ENCODE measurements around the gene F13B.
"Not testable (repeated sequence)": the region's sequence is repeated elsewhere in the genome, so short reads cannot be mapped to it uniquely, and the experiment has no call there.

Gene F13B

DNA sequence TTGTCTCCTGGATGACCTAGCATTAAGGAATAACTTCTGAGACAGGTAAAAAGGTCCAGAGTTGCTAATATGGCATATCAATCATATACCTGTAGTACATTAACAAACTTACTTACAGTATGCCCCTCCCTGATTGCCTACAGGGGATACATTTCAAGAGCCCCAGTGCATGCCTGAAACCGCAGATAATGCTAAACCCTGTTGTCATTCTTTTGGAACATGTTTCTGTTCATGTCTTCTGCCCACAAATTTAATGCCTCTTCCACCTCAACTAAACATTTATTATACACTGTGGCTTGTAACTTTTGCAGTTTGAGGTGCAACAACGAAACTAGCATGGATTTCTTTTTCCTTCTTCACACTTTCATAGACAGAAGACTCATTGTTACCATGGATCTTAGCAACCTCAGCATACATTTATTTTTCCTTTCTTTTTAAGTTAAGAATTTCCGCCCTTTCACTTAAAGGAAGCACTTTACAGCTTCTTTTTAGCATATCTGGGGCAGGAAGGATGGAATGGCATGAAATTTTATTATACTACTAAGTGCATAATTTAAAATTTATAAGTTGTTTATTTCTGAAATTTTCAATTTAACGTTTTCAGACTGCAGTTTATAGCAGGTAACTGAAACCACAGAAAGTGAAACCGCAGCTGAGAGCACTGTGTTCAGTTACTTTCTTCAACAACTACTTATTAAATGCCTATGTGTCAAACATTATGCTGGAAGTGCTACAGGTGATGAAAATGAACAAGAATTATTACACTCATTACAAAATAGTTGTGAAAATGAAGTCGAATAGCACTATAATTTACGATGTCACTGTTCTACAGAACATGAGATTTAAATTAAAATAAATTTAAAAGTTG lies 25.3 kb downstream of the F13B start:
- Histone ChIP-seq H3K4me3 (ENCODE audit: low read length) (no peak overlapping the region), H3K9ac (ENCODE audit: low read depth, low read length) (no peak overlapping the region), H3K4me1 (ENCODE audit: control insufficient read depth, insufficient read depth, low read length) (no peaks in the 10 kb centered on the region), H3K4me2 (ENCODE audit: low read length) (no peak overlapping the region), H3K9me3 (replicated peaks; ENCODE audit: low read length) (no peaks in the 10 kb centered on the region), H3K36me3 (ENCODE audit: insufficient read depth, low read length) (no peaks in the 10 kb centered on the region), H3K27me3 (ENCODE audit: control insufficient read depth, insufficient read depth, low read length) (no peaks in the 10 kb centered on the region)

DNA sequence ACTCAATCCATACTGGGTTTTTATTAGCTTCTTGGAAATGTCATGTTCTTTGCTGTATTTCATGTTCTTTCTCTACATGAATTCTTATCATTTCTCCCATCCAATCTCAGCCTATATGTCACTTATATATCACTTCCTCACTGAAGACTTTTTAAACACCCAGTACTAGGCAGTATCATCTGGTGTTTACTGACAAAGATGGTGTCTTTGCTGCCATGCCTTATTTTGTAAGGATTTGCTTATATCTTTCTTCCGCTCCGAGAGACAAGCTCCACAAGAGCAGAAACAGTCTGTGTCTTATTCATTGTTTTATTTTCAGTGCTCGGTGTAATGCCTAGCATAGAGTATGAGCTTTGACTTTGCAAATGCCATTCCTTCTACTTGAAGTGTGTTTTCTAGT lies 30.2 kb downstream of the F13B start:
- H3K36me3 ChIP-seq (ENCODE audit: insufficient read depth, low read length) = no peaks in the 10 kb centered on the region
- no peaks in the 10 kb centered on the region for H3K27me3 ChIP-seq (ENCODE audit: control insufficient read depth, insufficient read depth, low read length)
- H3K9ac ChIP-seq (ENCODE audit: low read depth, low read length) = no peak overlapping the region
- peaks cover 10% of the 10 kb centered on the region for H3K4me1 ChIP-seq (ENCODE audit: control insufficient read depth, insufficient read depth, low read length)
- H3K4me2 ChIP-seq (ENCODE audit: low read length) = no peak overlapping the region
- H3K9me3 ChIP-seq (replicated peaks; ENCODE audit: low read length) = no peaks in the 10 kb centered on the region
- H3K4me3 ChIP-seq (ENCODE audit: low read length) = no peak overlapping the region

DNA sequence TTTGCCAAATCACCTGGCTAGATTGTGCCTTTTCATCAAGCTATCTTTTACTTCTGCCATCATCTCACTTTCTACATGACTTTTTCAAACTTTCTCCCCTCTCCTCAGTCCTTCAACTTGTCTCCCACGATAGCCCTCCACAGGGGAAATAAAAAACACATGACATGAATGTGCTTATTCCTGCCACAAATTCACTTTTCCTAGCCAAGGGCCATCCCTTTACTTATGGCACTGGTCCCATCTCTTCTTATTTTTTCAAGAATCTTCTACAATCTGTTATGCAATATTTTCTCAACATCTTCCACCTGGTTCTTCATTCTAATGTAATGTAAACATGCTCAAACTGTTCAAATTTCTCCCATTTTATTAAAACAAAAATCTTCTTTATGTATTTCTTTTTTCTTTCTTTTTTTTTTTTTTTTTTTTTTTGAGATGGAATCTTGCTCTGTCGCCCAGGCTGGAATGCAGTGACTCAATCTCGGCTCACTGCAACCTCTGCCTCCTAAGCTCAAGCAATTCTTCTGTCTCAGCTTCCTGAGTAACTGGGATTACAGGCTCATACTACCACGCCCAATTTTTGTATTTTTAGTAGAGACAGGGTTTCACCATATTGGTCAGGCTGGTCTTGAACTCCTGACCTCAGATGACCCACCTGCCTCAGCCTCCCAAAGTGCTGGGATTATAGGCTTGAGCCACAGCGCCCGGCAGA lies 32.3 kb downstream of the F13B start:
- Histone ChIP-seq H3K4me2 (ENCODE audit: low read length) (peak overlapping the region; percentile 29), H3K4me1 (ENCODE audit: control insufficient read depth, insufficient read depth, low read length) (peaks cover 10% of the 10 kb centered on the region)
- H3K27me3 ChIP-seq (ENCODE audit: control insufficient read depth, insufficient read depth, low read length); H3K36me3 ChIP-seq (ENCODE audit: insufficient read depth, low read length); H3K9me3 ChIP-seq (replicated peaks; ENCODE audit: low read length); H3K9ac ChIP-seq (ENCODE audit: low read depth, low read length); H3K4me3 ChIP-seq (ENCODE audit: low read length): not testable (repeated sequence)

DNA sequence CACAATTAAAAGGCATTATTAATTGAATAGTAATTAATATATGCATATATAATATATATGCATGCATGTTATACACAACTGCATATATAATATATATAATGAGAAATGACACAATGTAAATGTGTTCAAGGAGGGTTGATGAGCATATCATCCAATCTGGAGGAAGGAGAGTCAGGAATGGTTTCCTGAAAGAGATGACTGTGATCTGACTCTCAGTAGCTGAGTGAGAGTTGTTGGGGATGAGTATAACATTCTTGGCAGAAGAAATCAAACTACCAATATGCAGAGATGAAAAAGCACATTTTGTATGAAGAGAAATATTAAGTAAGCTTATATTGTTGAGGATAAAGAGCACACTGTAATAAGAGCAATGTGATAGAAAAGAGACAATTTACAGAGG lies 37.3 kb downstream of the F13B start:
- no peaks in the 10 kb centered on the region for H3K27me3 ChIP-seq (ENCODE audit: control insufficient read depth, insufficient read depth, low read length)
- H3K9ac ChIP-seq (ENCODE audit: low read depth, low read length) = no peak overlapping the region
- no peak overlapping the region for H3K4me2 ChIP-seq (ENCODE audit: low read length)
- H3K4me1 ChIP-seq (ENCODE audit: control insufficient read depth, insufficient read depth, low read length) = peaks cover 5% of the 10 kb centered on the region
- H3K36me3 ChIP-seq (ENCODE audit: insufficient read depth, low read length) = no peaks in the 10 kb centered on the region
- H3K4me3 ChIP-seq (ENCODE audit: low read length) = no peak overlapping the region
- no peaks in the 10 kb centered on the region for H3K9me3 ChIP-seq (replicated peaks; ENCODE audit: low read length)

DNA sequence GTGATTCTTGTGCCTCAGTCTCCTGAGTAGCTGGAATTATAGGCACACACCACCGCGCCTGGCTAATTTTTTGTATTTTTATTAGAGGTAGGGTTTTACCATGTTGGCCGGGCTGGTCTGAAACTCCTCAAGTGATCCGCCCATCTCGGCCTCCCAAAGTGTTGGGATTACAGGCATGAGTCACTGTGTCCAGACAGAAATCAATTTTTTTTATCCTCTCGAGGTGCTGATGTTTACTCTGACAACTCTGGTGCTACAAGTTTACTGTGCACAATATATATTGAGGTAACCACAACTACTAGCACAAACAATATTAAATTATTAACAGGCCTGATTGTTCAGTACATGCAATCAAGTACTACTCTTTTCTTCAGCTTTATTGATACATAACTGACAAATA lies 39.7 kb downstream of the F13B start:
- Histone ChIP-seq H3K36me3 (ENCODE audit: insufficient read depth, low read length) (no peaks in the 10 kb centered on the region), H3K9ac (ENCODE audit: low read depth, low read length) (no peak overlapping the region), H3K4me3 (ENCODE audit: low read length) (no peak overlapping the region), H3K9me3 (replicated peaks; ENCODE audit: low read length) (no peaks in the 10 kb centered on the region), H3K4me1 (ENCODE audit: control insufficient read depth, insufficient read depth, low read length) (no peaks in the 10 kb centered on the region), H3K27me3 (ENCODE audit: control insufficient read depth, insufficient read depth, low read length) (no peaks in the 10 kb centered on the region), H3K4me2 (ENCODE audit: low read length) (no peak overlapping the region)

DNA sequence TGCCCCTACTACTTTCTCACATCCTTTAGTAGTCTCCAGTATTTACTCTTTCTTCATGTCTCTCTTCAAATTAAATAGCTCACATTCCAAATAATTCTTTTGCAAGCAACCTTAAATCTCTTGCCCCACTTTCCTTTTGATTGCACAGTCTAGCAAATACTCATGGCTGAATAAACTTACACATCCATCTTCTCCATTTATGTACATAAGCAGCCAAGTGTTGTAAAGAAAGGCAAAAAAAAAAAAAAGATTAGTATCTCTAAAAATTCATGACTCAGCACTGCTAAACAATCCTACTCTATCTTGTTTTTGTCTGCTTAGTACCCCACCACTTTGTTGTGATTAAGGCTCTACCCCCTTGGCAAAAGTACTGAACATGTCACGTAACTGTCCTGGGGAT lies 42.6 kb downstream of the F13B start:
- no peaks in the 10 kb centered on the region for H3K9me3 ChIP-seq (replicated peaks; ENCODE audit: low read length)
- no peak overlapping the region for H3K4me2 ChIP-seq (ENCODE audit: low read length)
- H3K9ac ChIP-seq (ENCODE audit: low read depth, low read length) = no peak overlapping the region
- no peaks in the 10 kb centered on the region for H3K36me3 ChIP-seq (ENCODE audit: insufficient read depth, low read length)
- H3K4me3 ChIP-seq (ENCODE audit: low read length) = no peak overlapping the region
- no peaks in the 10 kb centered on the region for H3K4me1 ChIP-seq (ENCODE audit: control insufficient read depth, insufficient read depth, low read length)
- H3K27me3 ChIP-seq (ENCODE audit: control insufficient read depth, insufficient read depth, low read length) = no peaks in the 10 kb centered on the region

DNA sequence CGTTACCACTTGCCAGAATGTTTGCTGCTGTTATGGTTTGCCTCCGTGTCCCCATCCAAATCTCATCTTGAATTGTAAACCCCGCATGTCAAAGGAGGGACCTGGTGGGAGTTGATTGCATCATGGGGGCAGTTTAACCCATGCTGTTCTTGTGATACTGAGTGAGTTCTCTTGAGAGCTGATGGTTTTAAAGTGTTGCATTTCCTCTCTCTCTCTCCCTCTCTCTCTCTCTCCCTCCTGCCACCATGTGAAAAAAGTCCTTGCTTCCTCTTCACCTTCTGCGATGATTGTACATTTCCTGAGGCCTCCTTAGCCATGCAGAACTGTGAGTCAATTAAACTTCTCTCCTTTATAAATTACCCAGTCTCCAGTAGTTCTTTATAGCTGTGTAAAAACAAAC lies 45.3 kb downstream of the F13B start:
- no peaks in the 10 kb centered on the region for H3K36me3 ChIP-seq (ENCODE audit: insufficient read depth, low read length)
- H3K4me2 ChIP-seq (ENCODE audit: low read length) = no peak overlapping the region
- no peaks in the 10 kb centered on the region for H3K9me3 ChIP-seq (replicated peaks; ENCODE audit: low read length)
- H3K9ac ChIP-seq (ENCODE audit: low read depth, low read length) = no peak overlapping the region
- H3K27me3 ChIP-seq (ENCODE audit: control insufficient read depth, insufficient read depth, low read length) = no peaks in the 10 kb centered on the region
- no peaks in the 10 kb centered on the region for H3K4me1 ChIP-seq (ENCODE audit: control insufficient read depth, insufficient read depth, low read length)
- H3K4me3 ChIP-seq (ENCODE audit: low read length) = no peak overlapping the region

DNA sequence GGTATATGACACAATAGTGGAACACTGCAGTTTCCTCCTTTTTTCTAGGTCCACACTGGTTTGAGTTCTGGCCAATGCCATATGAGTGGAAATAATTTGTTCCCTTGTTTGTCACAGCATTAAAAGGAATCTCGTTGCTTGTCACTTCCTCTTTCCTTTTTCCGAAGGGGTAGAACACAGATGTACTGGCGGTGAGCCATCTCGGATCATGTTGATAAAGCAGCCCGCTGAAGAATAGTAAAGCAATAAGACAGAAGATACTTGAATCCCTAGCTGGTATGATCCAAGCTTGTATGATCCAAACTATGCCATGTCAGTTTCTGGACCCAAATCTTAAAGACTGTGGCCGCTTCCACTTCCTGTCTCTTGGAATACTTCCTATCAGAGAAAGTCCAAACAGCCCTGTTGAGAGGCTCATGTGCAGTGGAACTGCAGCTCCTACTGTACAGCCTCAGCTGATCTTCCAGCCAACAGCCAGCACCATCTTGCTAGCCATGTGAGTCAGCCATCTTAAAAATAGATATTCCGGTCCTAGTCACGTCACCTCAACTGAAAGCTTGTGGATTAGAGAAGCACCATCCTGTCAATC lies 49.4 kb downstream of the F13B start:
- no peaks in the 10 kb centered on the region for H3K4me1 ChIP-seq (ENCODE audit: control insufficient read depth, insufficient read depth, low read length)
- H3K36me3 ChIP-seq (ENCODE audit: insufficient read depth, low read length) = no peaks in the 10 kb centered on the region
- no peaks in the 10 kb centered on the region for H3K27me3 ChIP-seq (ENCODE audit: control insufficient read depth, insufficient read depth, low read length)
- peak overlapping the region; percentile 39 for H3K4me3 ChIP-seq (ENCODE audit: low read length)
- peak overlapping the region; percentile 11 for H3K4me2 ChIP-seq (ENCODE audit: low read length)
- H3K9me3 ChIP-seq (replicated peaks; ENCODE audit: low read length) = no peaks in the 10 kb centered on the region
- no peak overlapping the region for H3K9ac ChIP-seq (ENCODE audit: low read depth, low read length)

DNA sequence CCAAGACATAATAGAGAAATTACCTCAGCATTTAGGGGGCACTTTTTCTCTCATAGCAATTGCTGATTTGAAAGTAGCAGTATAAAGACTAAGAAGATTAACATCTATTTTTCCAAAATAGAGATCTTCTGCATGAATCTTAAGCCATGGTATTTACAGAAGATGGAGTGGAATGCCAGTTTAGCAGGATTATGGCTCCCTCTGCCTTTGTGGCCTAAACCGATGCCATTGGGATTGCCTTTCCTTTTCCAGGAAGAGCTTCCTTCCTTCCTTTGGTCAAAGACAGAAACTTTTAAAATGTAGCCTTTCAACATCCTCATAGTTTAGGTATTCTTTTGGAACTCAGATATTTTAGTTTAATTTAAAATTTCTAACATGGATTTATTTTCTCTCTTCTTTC lies 50.3 kb downstream of the F13B start:
- Histone ChIP-seq H3K9ac (ENCODE audit: low read depth, low read length) (no peak overlapping the region), H3K4me3 (ENCODE audit: low read length) (no peak overlapping the region), H3K4me1 (ENCODE audit: control insufficient read depth, insufficient read depth, low read length) (no peaks in the 10 kb centered on the region), H3K27me3 (ENCODE audit: control insufficient read depth, insufficient read depth, low read length) (no peaks in the 10 kb centered on the region), H3K4me2 (ENCODE audit: low read length) (no peak overlapping the region), H3K36me3 (ENCODE audit: insufficient read depth, low read length) (no peaks in the 10 kb centered on the region), H3K9me3 (replicated peaks; ENCODE audit: low read length) (no peaks in the 10 kb centered on the region)

DNA sequence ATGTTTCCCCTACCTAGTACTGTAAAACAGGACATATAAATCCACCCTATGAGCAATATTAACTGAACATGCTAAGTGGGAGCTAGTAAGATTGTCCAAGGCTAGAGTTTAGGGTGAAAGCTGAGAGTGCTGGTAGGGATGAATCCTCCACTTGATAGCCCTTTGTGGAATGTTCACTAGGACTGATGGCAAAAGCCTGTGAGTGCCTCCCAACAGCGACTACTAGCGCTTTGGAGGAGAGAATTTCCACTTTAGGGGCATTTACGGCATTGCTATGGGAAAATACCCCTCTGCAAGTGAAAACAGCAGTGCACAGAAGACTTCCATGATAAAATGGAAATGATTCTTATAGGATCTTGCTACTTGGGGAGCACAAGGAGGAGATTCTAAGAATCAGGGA lies 53.8 kb downstream of the F13B start:
- no peak overlapping the region for H3K9ac ChIP-seq (ENCODE audit: low read depth, low read length)
- H3K4me1 ChIP-seq (ENCODE audit: control insufficient read depth, insufficient read depth, low read length) = no peaks in the 10 kb centered on the region
- H3K9me3 ChIP-seq (replicated peaks; ENCODE audit: low read length) = no peaks in the 10 kb centered on the region
- H3K4me2 ChIP-seq (ENCODE audit: low read length) = no peak overlapping the region
- no peaks in the 10 kb centered on the region for H3K36me3 ChIP-seq (ENCODE audit: insufficient read depth, low read length)
- no peaks in the 10 kb centered on the region for H3K27me3 ChIP-seq (ENCODE audit: control insufficient read depth, insufficient read depth, low read length)
- H3K4me3 ChIP-seq (ENCODE audit: low read length) = no peak overlapping the region

DNA sequence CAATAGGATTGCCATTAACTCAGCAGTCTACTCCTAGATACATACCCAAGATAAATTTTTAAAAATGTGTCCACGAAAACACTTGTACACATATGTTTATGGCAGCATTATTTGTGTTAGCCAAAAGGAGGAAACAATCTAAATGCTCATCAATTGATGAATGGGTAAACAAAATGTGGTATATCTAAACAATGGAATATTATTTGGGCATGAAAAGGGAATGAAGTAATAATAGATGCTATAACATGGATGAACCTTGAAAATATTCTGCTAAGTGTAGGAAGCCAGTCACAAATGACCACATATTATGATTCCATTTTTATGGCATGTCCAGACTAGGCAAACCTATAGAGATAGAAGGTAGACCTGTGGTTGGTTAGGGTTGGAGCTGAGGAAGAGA lies 55.4 kb downstream of the F13B start:
- Histone ChIP-seq H3K9ac (ENCODE audit: low read depth, low read length) (no peak overlapping the region), H3K9me3 (replicated peaks; ENCODE audit: low read length) (no peaks in the 10 kb centered on the region), H3K27me3 (ENCODE audit: control insufficient read depth, insufficient read depth, low read length) (no peaks in the 10 kb centered on the region), H3K4me1 (ENCODE audit: control insufficient read depth, insufficient read depth, low read length) (no peaks in the 10 kb centered on the region), H3K36me3 (ENCODE audit: insufficient read depth, low read length) (no peaks in the 10 kb centered on the region), H3K4me3 (ENCODE audit: low read length) (no peak overlapping the region), H3K4me2 (ENCODE audit: low read length) (no peak overlapping the region)
